ENCODE results near the gene PPP4C. TPM values are rescaled to one million over a fixed set of nuclear protein-coding genes. Genes with fewer than 3 reads are reported as not detected.

The PPP4C gene
- total RNA-seq, 1 experiment from 2014 or later: 116 TPM

DNA sequence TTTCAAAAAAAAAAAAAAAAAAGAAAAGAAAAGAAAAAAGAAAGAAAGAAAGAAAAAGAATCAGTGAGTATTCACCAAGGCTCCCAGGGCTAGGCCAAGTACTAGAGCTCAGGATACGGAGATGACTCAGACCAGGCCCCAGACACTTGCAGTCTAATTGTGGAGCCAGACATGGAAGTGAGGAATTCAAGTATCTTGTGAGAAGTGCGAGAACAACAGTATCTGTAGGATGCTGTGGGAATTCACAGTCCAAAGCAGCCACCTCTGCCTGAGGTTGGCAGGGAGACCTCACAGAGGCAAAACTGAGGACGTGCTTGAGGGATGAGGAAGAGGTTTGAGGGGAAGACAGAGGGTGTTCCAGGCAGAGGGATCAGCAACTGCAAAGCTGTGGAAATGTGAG, 24.3 kb upstream of the PPP4C start:
- no peak overlapping the region for H3K9ac ChIP-seq (ENCODE audit: low read length)
- DNase-seq (peak; percentile 37), ATAC-seq (0 out of 2 replicates have a peak, but pooled peaks have one; percentile 25)
- H2AFZ ChIP-seq (ENCODE audit: low read length): no peak overlapping the region
- intact Hi-C loops (cut with micrococcal nuclease): no loop called here
- peaks cover 15% of the 10 kb centered on the region for H3K4me1 ChIP-seq (ENCODE audit: insufficient read depth, low read length)
- CTCF ChIA-PET: no interaction called here
- H3K4me3 ChIP-seq (ENCODE audit: low read length): no peak overlapping the region
- no peaks in the 10 kb centered on the region for H3K27me3 ChIP-seq (ENCODE audit: low read length)
- H3K9me2 ChIP-seq (replicated peaks; ENCODE audit: low read length): no peaks in the 10 kb centered on the region
- no peaks in the 10 kb centered on the region for H3K36me3 ChIP-seq (ENCODE audit: low read depth, low read length)
- no TSS peak for BruUV-seq (replicated peaks)
- no peaks in the 10 kb centered on the region for H3K9me3 ChIP-seq (ENCODE audit: low read length)
- TF ChIP-seq EZH2phosphoT487 (IDR thresholded peaks at IDR 0.05; ENCODE audit: borderline replicate concordance, low read length) (no peak), EZH2 (IDR thresholded peaks at IDR 0.05; ENCODE audit: low read length, unreplicated experiment) (no peak)
- TF ChIP-seq, protein P1, sequence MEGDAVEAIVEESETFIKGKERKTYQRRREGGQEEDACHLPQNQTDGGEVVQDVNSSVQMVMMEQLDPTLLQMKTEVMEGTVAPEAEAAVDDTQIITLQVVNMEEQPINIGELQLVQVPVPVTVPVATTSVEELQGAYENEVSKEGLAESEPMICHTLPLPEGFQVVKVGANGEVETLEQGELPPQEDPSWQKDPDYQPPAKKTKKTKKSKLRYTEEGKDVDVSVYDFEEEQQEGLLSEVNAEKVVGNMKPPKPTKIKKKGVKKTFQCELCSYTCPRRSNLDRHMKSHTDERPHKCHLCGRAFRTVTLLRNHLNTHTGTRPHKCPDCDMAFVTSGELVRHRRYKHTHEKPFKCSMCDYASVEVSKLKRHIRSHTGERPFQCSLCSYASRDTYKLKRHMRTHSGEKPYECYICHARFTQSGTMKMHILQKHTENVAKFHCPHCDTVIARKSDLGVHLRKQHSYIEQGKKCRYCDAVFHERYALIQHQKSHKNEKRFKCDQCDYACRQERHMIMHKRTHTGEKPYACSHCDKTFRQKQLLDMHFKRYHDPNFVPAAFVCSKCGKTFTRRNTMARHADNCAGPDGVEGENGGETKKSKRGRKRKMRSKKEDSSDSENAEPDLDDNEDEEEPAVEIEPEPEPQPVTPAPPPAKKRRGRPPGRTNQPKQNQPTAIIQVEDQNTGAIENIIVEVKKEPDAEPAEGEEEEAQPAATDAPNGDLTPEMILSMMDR (conservative IDR thresholded peaks at IDR 0.05; ENCODE audit: low read depth, low read length): no peak
- H3K4me2 ChIP-seq (ENCODE audit: low read length): no peak overlapping the region
- POLR2A ChIA-PET (ENCODE audit: unreplicated experiment): no interaction called here
- no peaks in the 10 kb centered on the region for H3K79me2 ChIP-seq (ENCODE audit: low read length)
- no peaks in the 10 kb centered on the region for H3F3A ChIP-seq (ENCODE audit: low read length, unreplicated experiment)
- no peaks in the 10 kb centered on the region for H4K20me1 ChIP-seq (ENCODE audit: low read length)
- H3K27ac ChIP-seq (ENCODE audit: low read length): no peak overlapping the region

DNA sequence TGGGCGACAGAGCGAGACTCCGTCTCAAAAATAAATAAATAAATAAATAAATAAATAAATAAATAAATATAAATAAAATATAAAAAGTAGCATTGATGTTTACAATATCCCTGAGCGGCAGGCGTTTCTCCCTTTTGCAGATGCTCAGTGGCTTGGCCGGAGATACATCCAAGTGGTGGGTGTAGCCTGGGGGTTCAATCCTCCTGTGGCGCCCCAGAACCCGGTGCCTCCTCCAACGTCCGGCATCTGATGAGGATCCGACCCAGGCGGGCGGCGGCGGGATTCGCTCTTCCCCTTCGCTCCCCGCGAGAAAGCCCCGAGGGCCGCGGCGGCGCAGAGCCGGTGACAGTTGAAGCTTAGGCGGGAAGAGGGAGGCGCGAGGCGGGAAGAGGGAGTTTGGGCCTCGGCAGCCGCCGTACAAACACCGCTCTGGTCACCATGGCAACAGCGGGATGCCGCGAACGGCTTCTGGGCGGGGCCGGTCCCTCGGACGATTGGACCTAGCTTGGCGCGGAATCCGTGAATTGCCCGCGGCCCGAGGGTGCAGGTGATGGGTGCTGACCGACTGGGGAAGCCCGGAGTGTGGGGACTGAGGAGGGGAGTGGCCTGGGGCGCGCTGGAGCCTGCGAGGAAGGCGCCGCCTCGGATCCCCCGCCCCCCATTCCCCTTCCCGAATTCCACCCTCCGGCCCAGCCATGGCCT, 23.0 kb upstream of the PPP4C start:
- no TSS peak for BruUV-seq (replicated peaks)

More for the DNA sequence above, 23.0 kb upstream of the PPP4C start:
- no peaks in the 10 kb centered on the region for H3F3A ChIP-seq (ENCODE audit: low read length, unreplicated experiment)
- H3K9me2 ChIP-seq (replicated peaks; ENCODE audit: low read length): no peaks in the 10 kb centered on the region
- ChIA-PET CTCF (no interaction called here), POLR2A (ENCODE audit: unreplicated experiment) (interaction anchor here (0.5 kb wide), 1 partner anchor 9 kb away, joined by 5 read pairs; no protein-coding TSS in a partner anchor)
- no peak for TF ChIP-seq EZH2phosphoT487 (IDR thresholded peaks at IDR 0.05; ENCODE audit: borderline replicate concordance, low read length)
- no peak for TF ChIP-seq EZH2 (IDR thresholded peaks at IDR 0.05; ENCODE audit: low read length, unreplicated experiment)
- TF ChIP-seq, protein P1 (conservative IDR thresholded peaks at IDR 0.05; ENCODE audit: low read depth, low read length): no peak
- peak overlapping the region; percentile 53 for H3K27ac ChIP-seq (ENCODE audit: low read length)
- no peaks in the 10 kb centered on the region for H3K79me2 ChIP-seq (ENCODE audit: low read length)
- H2AFZ ChIP-seq (ENCODE audit: low read length): peak overlapping the region; percentile 82
- H3K27me3 ChIP-seq (ENCODE audit: low read length): no peaks in the 10 kb centered on the region
- peaks cover 15% of the 10 kb centered on the region for H3K4me1 ChIP-seq (ENCODE audit: insufficient read depth, low read length)
- H3K4me2 ChIP-seq (ENCODE audit: low read length): peak overlapping the region; percentile 93
- H3K9ac ChIP-seq (ENCODE audit: low read length): peak overlapping the region; percentile 71
- H3K4me3 ChIP-seq (ENCODE audit: low read length): peak overlapping the region; percentile 83
- no peaks in the 10 kb centered on the region for H4K20me1 ChIP-seq (ENCODE audit: low read length)
- no peaks in the 10 kb centered on the region for H3K36me3 ChIP-seq (ENCODE audit: low read depth, low read length)
- ATAC-seq: peak; percentile 76
- peak; percentile 83 for DNase-seq
- intact Hi-C loops (cut with micrococcal nuclease): no loop called here
- no peaks in the 10 kb centered on the region for H3K9me3 ChIP-seq (ENCODE audit: low read length)
